ENCODE measurements around the gene IL17C. TPM values are rescaled to one million over a fixed set of nuclear protein-coding genes. Genes with fewer than 3 reads are reported as not detected.

The IL17C gene
- polyA plus RNA-seq, 1 of the 3 experiments (the other 2 are of a cell fraction): 0.07 TPM

DNA sequence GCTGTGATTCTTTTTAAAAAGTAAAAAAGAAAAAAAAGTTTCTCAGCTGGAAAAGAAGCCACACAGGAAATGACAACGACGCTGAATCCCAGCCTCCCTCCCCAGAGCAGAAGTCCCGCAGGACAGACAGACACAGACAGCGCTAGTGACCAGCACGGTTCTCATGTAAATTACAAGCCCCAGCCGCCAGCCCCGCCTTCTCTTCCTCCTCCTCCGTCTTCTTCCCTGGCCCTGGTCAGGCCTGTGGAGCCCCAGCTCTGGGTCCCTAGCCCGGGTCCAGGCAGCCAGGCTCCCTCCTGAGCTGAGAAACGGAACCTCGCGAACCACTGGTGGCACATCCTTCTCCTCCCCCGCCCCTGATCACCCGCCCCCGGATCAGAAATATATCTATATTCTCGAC lies 7.0 kb upstream of the IL17C start:
- Histone ChIP-seq H3K27me3 (ENCODE audit: insufficient read depth) (no peaks in the 10 kb centered on the region), H3K27ac (ENCODE audit: low read depth in 2 of 2, low read length in 1 of 2) (no peak overlapping the region), H3F3A (replicated peaks; ENCODE audit: insufficient read depth) (peaks cover 3% of the 10 kb centered on the region), H3K4me2 (no peak overlapping the region), H3K9ac (no peak overlapping the region), H3K36me3 (replicated peaks in 1 of 2; ENCODE audit: control insufficient read depth in 1 of 2, insufficient read depth in 2 of 2, low read length in 1 of 2) (peaks cover 5 to 49% of the 10 kb centered on the region in 2 experiments), H3K9me3 (no peaks in the 10 kb centered on the region), H4K20me1 (ENCODE audit: insufficient read depth) (no peaks in the 10 kb centered on the region), H3K4me3 (ENCODE audit: low read depth in 2 of 2, low read length in 1 of 2) (no peak overlapping the region), H3K4me1 (ENCODE audit: control insufficient read depth in 1 of 2, insufficient read depth in 2 of 2, low read depth in 1 of 2, low read length in 1 of 2) (no peaks in the 10 kb centered on the region), H3K9me2 (no peaks in the 10 kb centered on the region), H3K79me2 (ENCODE audit: insufficient read depth) (no peaks in the 10 kb centered on the region), H2AFZ (ENCODE audit: low read depth) (no peak overlapping the region)
- 96% methylated on average over 16 of the region's 16 CpGs for WGBS (ENCODE audit: low lambda C conversion rate)
- no peak for DNase-seq
- ChIA-PET POLR2A (no interaction called here), CTCF (no interaction called here)
- TF ChIP-seq POLR2AphosphoS5 (IDR thresholded peaks at IDR 0.05; ENCODE audit: low read depth, low read length) (no peak), TAF1 (IDR thresholded peaks at IDR 0.05; ENCODE audit: borderline replicate concordance, low read depth, low read length) (no peak), FOSL2 (IDR thresholded peaks at IDR 0.05; ENCODE audit: borderline replicate concordance, low read depth) (no peak), MEF2A (IDR thresholded peaks at IDR 0.05; ENCODE audit: borderline replicate concordance, low read depth) (no peak), RCOR1 (IDR thresholded peaks at IDR 0.05; ENCODE audit: low read length) (no peak), JUND (IDR thresholded peaks at IDR 0.05) (no peak), FOXM1 (IDR thresholded peaks at IDR 0.05; ENCODE audit: low read depth) (no peak), CHD2 (IDR thresholded peaks at IDR 0.05; ENCODE audit: low read length, partially characterized antibody) (no peak)

DNA sequence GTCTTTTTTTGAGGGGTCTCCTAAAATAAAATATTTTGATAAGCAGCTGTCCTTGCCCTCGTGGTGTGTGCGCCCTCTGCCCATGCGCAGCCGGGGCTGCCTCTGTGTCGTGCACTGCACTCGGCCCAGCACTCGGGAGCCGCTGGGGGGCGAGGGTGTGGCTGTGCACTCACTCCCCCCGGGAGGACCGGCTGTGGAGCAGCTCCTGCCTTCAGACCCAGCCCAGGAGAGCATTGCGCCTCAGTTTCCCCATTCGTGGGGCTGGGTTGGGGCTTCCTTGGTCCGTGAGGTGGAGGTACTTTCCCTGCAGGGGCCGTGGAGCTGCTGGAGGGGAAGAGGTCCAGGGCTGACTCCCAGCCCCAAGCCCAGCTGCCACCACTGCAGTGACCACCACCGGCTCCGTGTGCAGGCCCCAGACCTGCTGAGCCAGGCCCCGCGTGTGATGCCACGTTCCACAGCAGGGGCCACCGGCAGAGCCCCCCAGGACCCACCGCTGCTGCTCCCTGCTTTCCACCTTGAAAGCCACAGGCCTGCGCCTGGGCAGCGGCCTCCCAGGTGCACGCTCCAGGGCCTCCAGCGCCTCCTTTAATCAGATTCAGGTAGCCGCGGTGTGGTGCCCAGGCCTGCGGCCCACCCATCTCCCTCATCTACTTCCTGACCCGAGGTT lies 6.3 kb upstream of the IL17C start:
- WGBS (ENCODE audit: low lambda C conversion rate): 84% methylated on average over 12 of the region's 30 CpGs
- Histone ChIP-seq H3K27ac (ENCODE audit: low read depth in 2 of 2, low read length in 1 of 2) (no peak overlapping the region), H2AFZ (ENCODE audit: low read depth) (no peak overlapping the region), H3K4me2 (no peak overlapping the region), H3K9me3 (no peaks in the 10 kb centered on the region), H3K4me1 (ENCODE audit: control insufficient read depth in 1 of 2, insufficient read depth in 2 of 2, low read depth in 1 of 2, low read length in 1 of 2) (no peaks in the 10 kb centered on the region), H3K4me3 (ENCODE audit: low read depth in 2 of 2, low read length in 1 of 2) (no peak overlapping the region), H3K9me2 (no peaks in the 10 kb centered on the region), H3K27me3 (ENCODE audit: insufficient read depth) (no peaks in the 10 kb centered on the region), H3K36me3 (replicated peaks in 1 of 2; ENCODE audit: control insufficient read depth in 1 of 2, insufficient read depth in 2 of 2, low read length in 1 of 2) (peaks cover 4 to 49% of the 10 kb centered on the region in 2 experiments), H3K9ac (no peak overlapping the region), H3F3A (replicated peaks; ENCODE audit: insufficient read depth) (peaks cover 3% of the 10 kb centered on the region), H3K79me2 (ENCODE audit: insufficient read depth) (no peaks in the 10 kb centered on the region), H4K20me1 (ENCODE audit: insufficient read depth) (no peaks in the 10 kb centered on the region)
- CTCF ChIA-PET: interaction anchor here (1.0 to 1.8 kb wide), 2 partner anchors 10 to 20 kb away, joined by 3 to 4 read pairs; no protein-coding TSS in a partner anchor
- POLR2A ChIA-PET: interaction anchor here (0.6 kb wide), 1 partner anchor 40 kb away, joined by 4 read pairs; no protein-coding TSS in a partner anchor
- DNase-seq: no peak
- TF ChIP-seq JUND (IDR thresholded peaks at IDR 0.05): no peak
- TF ChIP-seq MXI1 (IDR thresholded peaks at IDR 0.05; ENCODE audit: low read depth, low read length): no peak
- TF ChIP-seq RCOR1 (IDR thresholded peaks at IDR 0.05; ENCODE audit: low read length): no peak
- TF ChIP-seq NFIC (IDR thresholded peaks at IDR 0.05; ENCODE audit: borderline replicate concordance): no peak
- no peak for TF ChIP-seq ELF1 (IDR thresholded peaks at IDR 0.05)
- no peak for TF ChIP-seq TCF12 (IDR thresholded peaks at IDR 0.05)
- TF ChIP-seq, protein P1, sequence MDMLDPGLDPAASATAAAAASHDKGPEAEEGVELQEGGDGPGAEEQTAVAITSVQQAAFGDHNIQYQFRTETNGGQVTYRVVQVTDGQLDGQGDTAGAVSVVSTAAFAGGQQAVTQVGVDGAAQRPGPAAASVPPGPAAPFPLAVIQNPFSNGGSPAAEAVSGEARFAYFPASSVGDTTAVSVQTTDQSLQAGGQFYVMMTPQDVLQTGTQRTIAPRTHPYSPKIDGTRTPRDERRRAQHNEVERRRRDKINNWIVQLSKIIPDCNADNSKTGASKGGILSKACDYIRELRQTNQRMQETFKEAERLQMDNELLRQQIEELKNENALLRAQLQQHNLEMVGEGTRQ (IDR thresholded peaks at IDR 0.05; ENCODE audit: borderline replicate concordance, low read depth, low read length): no peak
- no peak for TF ChIP-seq CHD2 (IDR thresholded peaks at IDR 0.05; ENCODE audit: low read length, partially characterized antibody)
- TF ChIP-seq GATA2 (CRISPR knock-in tag; IDR thresholded peaks at IDR 0.05): no peak
- TF ChIP-seq, protein P2, sequence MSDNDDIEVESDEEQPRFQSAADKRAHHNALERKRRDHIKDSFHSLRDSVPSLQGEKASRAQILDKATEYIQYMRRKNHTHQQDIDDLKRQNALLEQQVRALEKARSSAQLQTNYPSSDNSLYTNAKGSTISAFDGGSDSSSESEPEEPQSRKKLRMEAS (IDR thresholded peaks at IDR 0.05; ENCODE audit: low read depth): no peak
- TF ChIP-seq GABPA (IDR thresholded peaks at IDR 0.05; ENCODE audit: low read depth): no peak
- TF ChIP-seq, protein P3, sequence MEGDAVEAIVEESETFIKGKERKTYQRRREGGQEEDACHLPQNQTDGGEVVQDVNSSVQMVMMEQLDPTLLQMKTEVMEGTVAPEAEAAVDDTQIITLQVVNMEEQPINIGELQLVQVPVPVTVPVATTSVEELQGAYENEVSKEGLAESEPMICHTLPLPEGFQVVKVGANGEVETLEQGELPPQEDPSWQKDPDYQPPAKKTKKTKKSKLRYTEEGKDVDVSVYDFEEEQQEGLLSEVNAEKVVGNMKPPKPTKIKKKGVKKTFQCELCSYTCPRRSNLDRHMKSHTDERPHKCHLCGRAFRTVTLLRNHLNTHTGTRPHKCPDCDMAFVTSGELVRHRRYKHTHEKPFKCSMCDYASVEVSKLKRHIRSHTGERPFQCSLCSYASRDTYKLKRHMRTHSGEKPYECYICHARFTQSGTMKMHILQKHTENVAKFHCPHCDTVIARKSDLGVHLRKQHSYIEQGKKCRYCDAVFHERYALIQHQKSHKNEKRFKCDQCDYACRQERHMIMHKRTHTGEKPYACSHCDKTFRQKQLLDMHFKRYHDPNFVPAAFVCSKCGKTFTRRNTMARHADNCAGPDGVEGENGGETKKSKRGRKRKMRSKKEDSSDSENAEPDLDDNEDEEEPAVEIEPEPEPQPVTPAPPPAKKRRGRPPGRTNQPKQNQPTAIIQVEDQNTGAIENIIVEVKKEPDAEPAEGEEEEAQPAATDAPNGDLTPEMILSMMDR (IDR thresholded peaks at IDR 0.05): no peak
- TF ChIP-seq EP300 (IDR thresholded peaks at IDR 0.05; ENCODE audit: borderline replicate concordance in 1 of 2, low read depth in 1 of 2, low read length in 1 of 2): no peak
- no peak for TF ChIP-seq MEF2A (IDR thresholded peaks at IDR 0.05; ENCODE audit: borderline replicate concordance, low read depth)
- TF ChIP-seq YY1 (IDR thresholded peaks at IDR 0.05; ENCODE audit: low read depth): no peak
- TF ChIP-seq, protein P4, sequence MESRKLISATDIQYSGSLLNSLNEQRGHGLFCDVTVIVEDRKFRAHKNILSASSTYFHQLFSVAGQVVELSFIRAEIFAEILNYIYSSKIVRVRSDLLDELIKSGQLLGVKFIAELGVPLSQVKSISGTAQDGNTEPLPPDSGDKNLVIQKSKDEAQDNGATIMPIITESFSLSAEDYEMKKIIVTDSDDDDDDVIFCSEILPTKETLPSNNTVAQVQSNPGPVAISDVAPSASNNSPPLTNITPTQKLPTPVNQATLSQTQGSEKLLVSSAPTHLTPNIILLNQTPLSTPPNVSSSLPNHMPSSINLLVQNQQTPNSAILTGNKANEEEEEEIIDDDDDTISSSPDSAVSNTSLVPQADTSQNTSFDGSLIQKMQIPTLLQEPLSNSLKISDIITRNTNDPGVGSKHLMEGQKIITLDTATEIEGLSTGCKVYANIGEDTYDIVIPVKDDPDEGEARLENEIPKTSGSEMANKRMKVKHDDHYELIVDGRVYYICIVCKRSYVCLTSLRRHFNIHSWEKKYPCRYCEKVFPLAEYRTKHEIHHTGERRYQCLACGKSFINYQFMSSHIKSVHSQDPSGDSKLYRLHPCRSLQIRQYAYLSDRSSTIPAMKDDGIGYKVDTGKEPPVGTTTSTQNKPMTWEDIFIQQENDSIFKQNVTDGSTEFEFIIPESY (IDR thresholded peaks at IDR 0.05; ENCODE audit: borderline replicate concordance, low read depth): no peak
- TF ChIP-seq, protein P5, sequence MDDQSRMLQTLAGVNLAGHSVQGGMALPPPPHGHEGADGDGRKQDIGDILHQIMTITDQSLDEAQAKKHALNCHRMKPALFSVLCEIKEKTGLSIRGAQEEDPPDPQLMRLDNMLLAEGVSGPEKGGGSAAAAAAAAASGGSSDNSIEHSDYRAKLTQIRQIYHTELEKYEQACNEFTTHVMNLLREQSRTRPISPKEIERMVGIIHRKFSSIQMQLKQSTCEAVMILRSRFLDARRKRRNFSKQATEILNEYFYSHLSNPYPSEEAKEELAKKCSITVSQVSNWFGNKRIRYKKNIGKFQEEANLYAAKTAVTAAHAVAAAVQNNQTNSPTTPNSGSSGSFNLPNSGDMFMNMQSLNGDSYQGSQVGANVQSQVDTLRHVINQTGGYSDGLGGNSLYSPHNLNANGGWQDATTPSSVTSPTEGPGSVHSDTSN (IDR thresholded peaks at IDR 0.05): no peak

Data from SK-N-SH (cell line).